Suppressor macrophage (primary cell): Measurements from ENCODE around the gene GID4.
"Not testable (repeated sequence)": the region's sequence is repeated elsewhere in the genome, so short reads cannot be mapped to it uniquely, and the experiment has no call there.

Source experiments
- DNase-seq, 4 experiments: peaks; one replicate each; pipeline ENCODE4 v3.0.0-alpha.2; 2020 to 2022
- total RNA-seq, 17 experiments: gene quantifications; one replicate each; lab custom pipeline; 2026; ENCODE audit warnings: mixed read lengths in 6 of 17, inconsistent platforms in 3 of 17; lab: John Stamatoyannopoulos, UW

GID4 gene
- 2.9 to 15.2 (median 10.1) reads per million in 17 experiments for total RNA-seq

GRCh38 chr17:18038861-18039534, at the start of gene GID4, which contains the start of gene ATPAF2:
Gene GID4 (plus strand): TSS chr17:18039408. CDS start chr17:18039465, 57 bp downstream.
Gene ATPAF2 (minus strand): TSS chr17:18039168. CDS start chr17:18039013, 155 bp downstream.
- peak; percentile 99 to 100 (median 100) for DNase-seq

GRCh38 chr17:17989618-17990017, 49.6 kb upstream of the GID4 start:
- DNase-seq, result no peak

GRCh38 chr17:17990282-17990681, 48.9 kb upstream of the GID4 start:
- DNase-seq, result no peak

GRCh38 chr17:17993366-17993765, 45.8 kb upstream of the GID4 start:
- DNase-seq, result no peak

GRCh38 chr17:17993852-17994251, 45.4 kb upstream of the GID4 start:
- no peak for DNase-seq

GRCh38 chr17:17994271-17995069, 44.7 kb upstream of the GID4 start:
- peak; percentile 31 to 64 (median 50) for DNase-seq

GRCh38 chr17:17995887-17996286, 43.3 kb upstream of the GID4 start:
- not testable (repeated sequence) for DNase-seq

- DNase-seq, result no peak
These were observed 40.3 kb upstream of the GID4 start for GRCh38 chr17:17998934-17999333.

- DNase-seq, result peak in 3 of 4 experiments; percentile 10 to 13 (median 10)
These were observed 39.7 kb upstream of the GID4 start for GRCh38 chr17:17999364-18000029.

GRCh38 chr17:18000030-18000408, 39.2 kb upstream of the GID4 start:
- no peak for DNase-seq

- no peak for DNase-seq
These were observed 37.0 kb upstream of the GID4 start for GRCh38 chr17:18002171-18002570.

GRCh38 chr17:18004345-18004744, 34.9 kb upstream of the GID4 start:
- DNase-seq, result no peak

- no peak for DNase-seq
These were observed 34.3 kb upstream of the GID4 start for GRCh38 chr17:18004884-18005305.

GRCh38 chr17:18005496-18005895, 33.7 kb upstream of the GID4 start:
- no peak for DNase-seq

- no peak for DNase-seq
These were observed 32.5 kb upstream of the GID4 start for GRCh38 chr17:18006495-18007239.

- no peak for DNase-seq
These were observed 30.5 kb upstream of the GID4 start for GRCh38 chr17:18008496-18009268.

- no peak for DNase-seq
These were observed 29.4 kb upstream of the GID4 start for GRCh38 chr17:18009609-18010420.

GRCh38 chr17:18011286-18011685, 27.9 kb upstream of the GID4 start:
- no peak for DNase-seq

- DNase-seq, result no peak
These were observed 25.2 kb upstream of the GID4 start for GRCh38 chr17:18014006-18014405.

GRCh38 chr17:18015593-18015992, 23.6 kb upstream of the GID4 start:
- no peak for DNase-seq

GRCh38 chr17:18016426-18016825, 22.8 kb upstream of the GID4 start:
- no peak for DNase-seq
